Adipocyte (in vitro differentiated cells): Measurements from ENCODE around the gene SMARCC2.

Experiments
- DNase-seq: peaks from one replicate; pipeline ENCODE4 v3.0.0-alpha.2; 2015; ENCODE audit warnings: low read depth
- H3K27me3 ChIP-seq: replicated peaks from 2 replicates; pipeline ENCODE4 v1.7.0; 2013; ENCODE audit warnings: mild to moderate bottlenecking, low read length, moderate library complexity; ENCODE audit not compliant: control insufficient read depth, insufficient read depth
- H3K36me3 ChIP-seq: 2 replicates; pipeline ENCODE4 v1.7.0; 2013; ENCODE audit warnings: low read length, mild to moderate bottlenecking, moderate library complexity; ENCODE audit not compliant: control insufficient read depth, insufficient read depth, severe bottlenecking
- H3K4me1 ChIP-seq: 2 replicates; pipeline ENCODE4 v1.7.0; 2013; ENCODE audit warnings: mild to moderate bottlenecking, low read length, moderate library complexity; ENCODE audit not compliant: control insufficient read depth, insufficient read depth
- H3K4me3 ChIP-seq: 2 replicates; pipeline ENCODE4 v1.7.0; 2013; ENCODE audit warnings: mild to moderate bottlenecking, low read length, moderate library complexity
- H3K9ac ChIP-seq: 2 replicates; pipeline ENCODE4 v1.7.0; 2013; ENCODE audit warnings: mild to moderate bottlenecking, low read length, moderate library complexity
- H3K9me3 ChIP-seq: 2 replicates; pipeline ENCODE4 v1.7.0; 2013; ENCODE audit warnings: mild to moderate bottlenecking, low read length, moderate library complexity; ENCODE audit not compliant: control insufficient read depth

Gene SMARCC2

DNA sequence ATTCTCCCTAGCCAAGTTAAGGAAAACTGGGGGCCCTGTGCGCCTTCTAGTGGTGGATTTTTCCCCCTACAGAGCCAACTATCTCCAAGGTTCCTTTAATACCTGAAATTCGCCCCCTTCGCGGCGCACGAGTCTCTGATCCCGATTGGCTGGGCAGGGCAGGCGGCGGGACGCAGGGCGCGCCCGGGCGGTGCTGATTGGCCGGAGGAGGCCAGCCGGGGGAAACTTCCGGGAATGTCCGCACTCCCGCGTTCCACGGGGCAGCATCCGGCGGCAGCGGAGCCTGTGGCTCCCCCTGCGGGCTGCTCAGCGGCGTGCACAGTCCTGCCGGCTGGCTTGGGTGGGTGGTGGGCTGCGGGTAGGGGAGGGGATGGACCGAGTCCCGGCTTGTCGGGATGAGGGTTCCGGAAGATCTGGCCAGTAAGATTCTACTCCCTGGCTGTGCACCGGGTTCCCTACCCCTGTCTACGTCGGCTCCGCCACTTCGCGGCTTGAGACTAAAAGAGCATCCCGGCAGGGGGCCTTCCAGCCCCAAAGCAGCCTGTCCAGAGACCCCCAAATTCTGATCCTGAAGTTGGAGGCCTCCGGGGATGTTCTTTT lies 34.9 kb upstream of the SMARCC2 start, which contains the start of gene NABP2:
NABP2 (plus strand) TSS at position 241 of the 600 bp plus-strand sequence. CDS start 515 bp downstream, outside the sequence.
- H3K9me3 ChIP-seq, result no peaks in the 10 kb centered on the region
- peaks cover 24% of the 10 kb centered on the region for H3K4me1 ChIP-seq
- no peaks in the 10 kb centered on the region for H3K36me3 ChIP-seq
- peak within 1 kb of the TSS; percentile 85 for H3K4me3 ChIP-seq
- DNase-seq, result peak; percentile 100
- H3K27me3 ChIP-seq, result no peaks in the 10 kb centered on the region
- H3K9ac ChIP-seq, result peak within 1 kb of the TSS; percentile 86

DNA sequence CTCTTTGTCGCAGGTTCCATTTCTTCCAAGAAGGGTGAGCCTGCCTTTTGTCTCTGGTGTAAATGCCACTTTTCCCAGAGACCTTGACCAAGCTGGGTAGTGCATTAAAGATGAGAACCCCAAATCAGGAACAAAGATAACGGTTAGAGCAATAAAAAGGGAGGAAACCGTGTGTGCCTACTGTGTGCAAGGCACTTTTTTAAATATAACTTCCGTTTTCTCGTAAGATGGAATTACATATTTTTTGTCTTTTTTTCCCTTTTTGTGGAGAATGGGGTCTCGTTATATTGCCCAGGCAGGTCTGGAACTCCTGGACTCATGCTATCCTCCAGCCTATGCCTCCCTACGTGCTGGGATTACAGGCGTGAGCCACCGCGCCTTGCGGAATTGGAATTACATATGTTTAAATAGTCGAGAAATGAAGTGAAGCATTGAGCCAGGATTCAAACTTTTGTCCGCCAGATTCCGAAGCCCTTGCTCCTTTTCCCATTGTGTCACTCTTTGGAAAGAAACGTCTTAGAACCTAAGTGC lies 34.4 kb upstream of the SMARCC2 start:
- Histone ChIP-seq H3K4me3 (peak overlapping the region; percentile 85), H3K4me1 (peaks cover 24% of the 10 kb centered on the region), H3K27me3 (no peaks in the 10 kb centered on the region), H3K9me3 (no peaks in the 10 kb centered on the region), H3K9ac (peak overlapping the region; percentile 86), H3K36me3 (no peaks in the 10 kb centered on the region)
- DNase-seq, result no peak

DNA sequence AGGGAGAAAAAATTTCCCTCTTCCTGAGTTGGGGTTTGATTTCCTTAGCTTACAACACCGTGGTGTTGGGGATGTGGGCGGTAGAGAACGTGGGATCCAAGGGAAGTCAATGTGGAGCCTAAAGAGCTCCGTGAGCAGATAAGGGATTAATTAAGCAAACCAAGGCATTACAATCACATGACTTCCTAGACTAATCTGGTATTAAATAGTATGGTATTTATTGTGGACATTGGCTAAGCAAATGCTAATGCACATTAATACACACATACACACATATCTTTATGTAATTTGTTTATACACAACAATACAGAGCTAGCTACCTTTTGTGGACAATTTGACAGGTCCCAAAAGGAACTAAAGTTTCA lies 33.2 kb upstream of the SMARCC2 start:
- no peaks in the 10 kb centered on the region for H3K36me3 ChIP-seq
- H3K9me3 ChIP-seq, result no peaks in the 10 kb centered on the region
- DNase-seq, result no peak
- peak overlapping the region; percentile 98 for H3K9ac ChIP-seq
- H3K27me3 ChIP-seq, result no peaks in the 10 kb centered on the region
- peak overlapping the region; percentile 95 for H3K4me3 ChIP-seq
- H3K4me1 ChIP-seq, result peaks cover 24% of the 10 kb centered on the region

DNA sequence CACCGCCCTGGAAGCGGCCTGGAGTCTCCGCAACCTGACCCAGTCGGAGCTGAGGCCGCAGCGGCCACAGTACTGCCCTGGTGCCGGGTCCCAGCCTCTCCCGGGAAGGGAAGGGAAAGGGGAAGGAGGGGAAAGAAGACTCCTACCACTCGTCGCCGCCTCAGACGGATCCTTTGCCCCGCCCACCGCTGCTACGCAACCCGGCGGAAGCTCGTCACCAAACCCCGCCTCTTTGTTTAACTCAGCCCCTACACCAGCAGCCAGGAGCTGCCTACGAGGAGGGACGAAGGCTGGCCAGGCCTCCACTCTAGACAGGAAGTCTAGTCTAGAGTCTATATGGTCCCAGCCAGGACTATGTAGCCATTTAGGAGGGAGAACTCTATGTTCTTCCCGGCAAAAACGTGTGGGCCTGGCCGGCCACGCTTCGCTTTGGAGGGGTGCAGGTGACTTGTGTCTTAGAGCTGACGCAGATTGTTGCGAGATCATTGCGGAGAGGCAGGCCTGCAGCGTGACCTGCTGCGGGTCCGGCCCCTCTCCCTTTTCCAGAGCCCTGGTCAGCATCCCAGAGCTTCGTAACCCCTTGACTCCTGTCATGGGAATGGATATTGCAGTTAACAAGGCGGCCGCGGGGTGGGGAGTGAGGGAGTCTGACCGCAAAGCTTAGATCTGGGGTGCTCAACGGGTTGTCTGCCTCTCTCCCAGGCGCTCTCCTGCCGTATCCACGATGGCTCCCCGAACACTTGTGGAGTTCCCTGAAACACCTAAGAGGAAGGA lies 32.7 kb upstream of the SMARCC2 start, which contains the start of gene RNF41:
RNF41 (minus strand) TSS at position 166 of the 774 bp plus-strand sequence. CDS start 7,875 bp downstream, outside the sequence.
- no peaks in the 10 kb centered on the region for H3K36me3 ChIP-seq
- H3K9me3 ChIP-seq, result no peaks in the 10 kb centered on the region
- peak within 1 kb of the TSS; percentile 98 for H3K9ac ChIP-seq
- H3K4me1 ChIP-seq, result peaks cover 24% of the 10 kb centered on the region
- peak; percentile 99 for DNase-seq
- peak within 1 kb of the TSS; percentile 95 for H3K4me3 ChIP-seq
- no peaks in the 10 kb centered on the region for H3K27me3 ChIP-seq

DNA sequence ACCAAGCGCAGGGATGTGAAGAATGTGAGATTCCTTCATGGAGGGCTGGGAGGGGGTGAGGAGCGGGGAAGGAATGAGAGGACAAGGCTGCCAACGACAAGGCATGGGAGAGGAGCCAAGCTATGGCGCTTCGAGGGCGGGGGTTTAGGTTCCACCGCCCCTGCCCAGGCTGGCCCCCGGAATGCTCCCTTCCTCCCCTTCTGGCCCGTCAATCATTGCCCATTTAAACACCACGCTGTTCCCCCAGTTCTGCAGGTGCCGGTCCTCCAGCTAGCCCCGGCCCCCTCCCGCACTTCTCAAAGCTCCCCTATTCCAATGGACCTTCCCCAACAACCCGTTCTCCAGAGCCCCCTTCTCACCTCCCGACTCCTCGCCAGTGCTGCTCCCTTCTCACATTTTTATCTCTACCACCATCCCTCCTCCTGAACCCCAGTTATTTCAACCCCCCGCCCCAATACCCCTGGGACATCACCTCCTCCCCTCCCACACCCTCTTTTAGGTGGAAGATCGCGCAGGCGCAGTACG lies 32.0 kb upstream of the SMARCC2 start:
- H3K4me1 ChIP-seq, result peaks cover 24% of the 10 kb centered on the region

DNA sequence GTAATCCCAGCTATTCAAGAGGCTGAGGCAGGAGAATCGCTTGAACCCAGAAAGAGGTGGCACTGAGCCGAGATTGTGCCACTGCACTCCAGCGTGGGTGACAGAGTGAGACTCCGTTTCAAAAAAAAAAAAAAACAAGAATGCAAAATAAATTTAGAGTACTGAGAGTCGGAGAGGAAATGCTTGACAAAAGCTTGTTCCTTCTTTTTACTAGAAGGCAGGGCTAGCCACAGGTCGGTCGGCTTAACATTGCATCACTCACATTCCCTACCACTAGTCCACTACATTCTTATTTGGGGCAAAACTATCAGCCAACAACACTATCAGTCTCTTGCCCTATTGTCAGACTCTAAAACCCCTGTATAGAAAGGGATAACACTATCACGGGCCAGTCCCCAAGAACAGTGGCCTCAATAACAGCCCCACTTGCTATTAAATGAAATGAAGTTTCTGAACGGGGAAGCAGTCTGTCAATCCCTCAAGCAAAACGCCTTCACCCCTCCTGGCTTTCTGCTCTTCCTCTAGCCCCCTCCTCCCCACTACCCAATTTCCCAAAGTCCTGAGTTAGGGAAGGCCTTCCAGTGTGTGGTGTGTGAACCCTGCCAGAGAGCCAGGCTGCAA lies 31.4 kb upstream of the SMARCC2 start:
- Histone ChIP-seq H3K9me3 (no peaks in the 10 kb centered on the region), H3K9ac (peak overlapping the region; percentile 98), H3K36me3 (peaks cover 9% of the 10 kb centered on the region), H3K27me3 (no peaks in the 10 kb centered on the region), H3K4me1 (peaks cover 24% of the 10 kb centered on the region), H3K4me3 (peak overlapping the region; percentile 95)
- peak; percentile 79 for DNase-seq

More for the DNA sequence above, 32.0 kb upstream of the SMARCC2 start:
- DNase-seq, result peak; percentile 94
- Histone ChIP-seq H3K4me3 (peak overlapping the region; percentile 95), H3K9me3 (no peaks in the 10 kb centered on the region), H3K36me3 (peaks cover 4% of the 10 kb centered on the region), H3K27me3 (no peaks in the 10 kb centered on the region), H3K9ac (peak overlapping the region; percentile 98)

DNA sequence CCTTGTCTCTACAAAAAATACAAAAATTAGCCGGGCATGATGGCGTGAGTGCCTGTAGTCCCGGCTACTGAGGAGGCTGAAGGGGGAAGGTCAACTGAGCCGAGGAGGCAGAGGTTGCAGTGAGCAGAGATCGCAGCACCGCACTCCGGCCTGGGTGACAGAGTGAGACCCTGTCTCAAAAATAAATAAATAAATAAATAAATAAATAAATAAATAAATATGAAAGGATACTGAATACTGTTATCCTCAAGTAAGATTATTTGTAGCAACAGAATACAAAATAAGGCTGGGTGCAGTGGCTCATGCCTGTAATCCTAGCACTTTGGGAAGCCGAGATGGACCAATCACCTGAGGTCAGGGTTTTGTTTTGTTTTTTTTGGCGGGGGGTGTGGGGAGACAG lies 30.6 kb upstream of the SMARCC2 start:
- Histone ChIP-seq H3K4me1 (peaks cover 28% of the 10 kb centered on the region), H3K9ac (peak overlapping the region; percentile 98), H3K27me3 (no peaks in the 10 kb centered on the region), H3K36me3 (peaks cover 14% of the 10 kb centered on the region), H3K4me3 (peak overlapping the region; percentile 95), H3K9me3 (no peaks in the 10 kb centered on the region)
- no peak for DNase-seq

DNA sequence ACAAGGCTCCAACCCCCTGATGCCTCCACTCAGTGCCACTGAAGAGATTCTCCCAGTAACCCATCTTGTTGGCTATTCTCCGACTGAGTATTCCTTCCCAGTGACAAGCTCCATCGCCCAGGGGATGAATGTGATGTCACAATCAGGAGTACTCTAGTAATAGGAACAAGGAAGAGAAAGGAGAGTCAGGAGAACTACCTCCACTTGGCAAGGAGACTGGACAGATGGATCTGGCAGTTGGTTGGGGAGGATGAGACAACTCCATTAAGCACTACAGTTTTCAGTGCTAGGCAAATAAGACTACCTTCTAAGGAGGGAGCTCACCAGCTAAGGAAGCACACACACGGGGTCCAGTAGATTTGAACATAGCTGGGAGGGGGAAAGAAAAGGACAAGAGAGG lies 27.2 kb upstream of the SMARCC2 start:
- Histone ChIP-seq H3K4me1 (peaks cover 14% of the 10 kb centered on the region), H3K4me3 (no peak overlapping the region), H3K9ac (no peak overlapping the region), H3K9me3 (no peaks in the 10 kb centered on the region), H3K36me3 (peaks cover 48% of the 10 kb centered on the region), H3K27me3 (no peaks in the 10 kb centered on the region)
- no peak for DNase-seq

DNA sequence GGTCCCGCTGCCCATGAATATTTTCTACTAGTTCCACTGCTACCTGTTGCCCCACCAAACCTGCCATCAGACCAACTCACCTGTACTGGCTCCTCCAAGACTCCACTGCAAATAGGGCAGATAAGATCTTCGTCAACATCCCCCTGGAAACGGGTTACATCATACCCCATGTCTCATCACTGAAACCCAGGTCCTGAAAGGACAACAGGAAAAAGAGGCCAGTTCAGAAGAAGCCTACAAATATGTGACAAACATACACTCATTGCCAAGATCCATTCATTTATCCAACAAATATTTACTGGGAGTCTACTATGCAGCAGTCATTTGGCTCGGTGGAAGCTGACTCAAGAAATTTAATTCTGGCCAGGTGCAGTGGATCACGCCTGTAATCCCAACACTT lies 24.6 kb upstream of the SMARCC2 start:
- Histone ChIP-seq H3K9ac (no peak overlapping the region), H3K36me3 (peaks cover 71% of the 10 kb centered on the region), H3K4me3 (no peak overlapping the region), H3K27me3 (no peaks in the 10 kb centered on the region), H3K4me1 (peaks cover 7% of the 10 kb centered on the region), H3K9me3 (no peaks in the 10 kb centered on the region)
- no peak for DNase-seq

DNA sequence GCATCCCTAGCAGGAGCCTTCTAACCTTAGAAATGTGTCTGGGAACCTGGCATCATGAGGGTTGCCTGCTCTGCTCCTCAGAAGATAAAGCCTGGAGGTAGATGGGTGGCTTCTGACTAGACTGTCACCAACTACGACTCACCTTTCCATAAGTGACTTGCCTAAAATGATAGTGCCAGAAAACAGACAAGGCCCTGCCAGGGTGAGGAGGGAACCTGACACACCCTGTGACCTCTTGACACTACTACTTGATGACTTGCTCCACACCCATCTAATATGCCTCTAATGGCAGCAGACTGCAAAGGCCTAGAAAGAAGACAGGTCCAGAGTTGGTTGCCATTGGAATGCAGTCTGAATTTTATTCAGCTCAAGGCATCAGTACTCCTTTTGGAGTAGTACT lies 23.1 kb upstream of the SMARCC2 start:
- H3K36me3 ChIP-seq, result peaks cover 81% of the 10 kb centered on the region
- H3K4me1 ChIP-seq, result peaks cover 10% of the 10 kb centered on the region
- no peaks in the 10 kb centered on the region for H3K9me3 ChIP-seq
- H3K27me3 ChIP-seq, result no peaks in the 10 kb centered on the region
- no peak for DNase-seq
- H3K9ac ChIP-seq, result no peak overlapping the region
- H3K4me3 ChIP-seq, result no peak overlapping the region

DNA sequence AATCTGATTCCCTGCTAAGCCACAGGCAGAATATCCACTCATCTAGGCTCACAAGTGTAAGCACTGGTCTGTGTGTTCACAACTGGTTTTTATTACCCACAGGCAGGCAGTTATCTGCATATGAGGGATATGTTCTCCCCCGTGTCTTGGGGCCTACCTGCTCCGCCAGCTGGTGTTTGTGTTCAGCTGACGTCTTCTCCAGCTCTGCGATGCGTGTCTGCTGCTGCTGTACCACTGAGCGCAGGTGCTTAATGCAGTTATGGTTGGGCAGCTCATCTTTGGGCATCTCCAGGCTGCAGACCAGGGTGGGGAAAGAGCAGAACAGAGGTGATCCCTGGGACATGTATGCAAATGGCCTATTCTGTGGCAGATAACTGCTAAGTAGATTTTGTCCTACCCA lies 18.7 kb upstream of the SMARCC2 start:
- Histone ChIP-seq H3K4me1 (peaks cover 27% of the 10 kb centered on the region), H3K4me3 (no peak overlapping the region), H3K9me3 (no peaks in the 10 kb centered on the region), H3K36me3 (peaks cover 81% of the 10 kb centered on the region), H3K9ac (peak overlapping the region; percentile 6), H3K27me3 (no peaks in the 10 kb centered on the region)
- no peak for DNase-seq
